Stomach (tissue), 4 donors: ENCODE results near the gene COMMD3.
"Not testable (repeated sequence)": the region's sequence is repeated elsewhere in the genome, so short reads cannot be mapped to it uniquely, and the experiment has no call there.

ENCODE experiments used
- CTCF ChIP-seq, 7 experiments: fragments of 450-650 bp in 4 of 7; fragments of 200-600 bp in 3 of 7; sonication (generic) in 3 of 7; IDR thresholded peaks; one replicate each; pipeline ENCODE4 v1.5.1; 2016 to 2019; ENCODE audit warnings: antibody characterized with exemption in 7 of 7, control low read depth in 2 of 7, mild to moderate bottlenecking in 1 of 7
- EP300 ChIP-seq: sonication (generic); formaldehyde crosslinking; IDR thresholded peaks from one replicate; pipeline ENCODE4 v1.6.1; 2017; ENCODE audit warnings: antibody characterized with exemption
- POLR2AphosphoS5 ChIP-seq, 3 donors: sonication (generic); formaldehyde crosslinking; IDR thresholded peaks; one replicate each; pipeline ENCODE4 v1.6.1; 2016; ENCODE audit warnings: antibody characterized with exemption in 3 of 3

- TF ChIP-seq CTCF (IDR thresholded peaks at IDR 0.05); EP300; POLR2AphosphoS5 (IDR thresholded peaks at IDR 0.05): not testable (repeated sequence)
Measured at GRCh38 chr10:22357770-22358169, 41.6 kb downstream of the COMMD3 start.
